IMR-90 (cell line): ENCODE results near the gene SLC25A38. TPM values are rescaled to one million over a fixed set of nuclear protein-coding genes. Genes with fewer than 3 reads are reported as not detected.

ENCODE experiments used
- ATAC-seq: fragments of 200-7000 bp; cut with Tn5 transposase; 2 replicates; pipeline ENCODE4 v1.9.1; 2020; ENCODE audit warnings: low read depth, mild to moderate bottlenecking, moderate library complexity
- BruUV-seq: library from RNA; stranded (reverse); fragments of 400-500 nt; replicated peaks from 2 replicates; lab custom pipeline; 2021; lab: Mats Ljungman, UMichigan
- CTCF ChIA-PET: fragments of 300-600 bp; formaldehyde crosslinking; extraction: SDS; loops from one replicate; lab custom pipeline; 2021; ENCODE audit warnings: antibody characterized with exemption; lab: Yijun Ruan, JAX
- POLR2A ChIA-PET: fragments of 300-600 bp; sonication (Branson Sonifier 250); formaldehyde crosslinking; loops from one replicate; lab custom pipeline; 2022; ENCODE audit warnings: antibody characterized with exemption; ENCODE audit not compliant: unreplicated experiment; lab: Charles Lee
- DNase-seq: peaks from one replicate; pipeline ENCODE4 v3.0.0; 2013
- H2AFZ ChIP-seq: replicated peaks from 2 replicates; pipeline ENCODE3; 2013; ENCODE audit warnings: low read length, mild to moderate bottlenecking; ENCODE audit not compliant: poor library complexity
- H2AK5ac ChIP-seq: 2 replicates; pipeline ENCODE4 v1.6.1; 2013; ENCODE audit warnings: low read depth, low read length, inconsistent platforms
- H2AK9ac ChIP-seq: replicated peaks from 2 replicates; pipeline ENCODE3; 2013; ENCODE audit warnings: mild to moderate bottlenecking, low read depth, low read length, moderate library complexity; ENCODE audit not compliant: poor library complexity
- H2BK120ac ChIP-seq: 2 replicates; pipeline ENCODE4 v1.6.1; 2013; ENCODE audit warnings: low read depth, low read length, inconsistent platforms
- H2BK15ac ChIP-seq: 3 replicates; pipeline ENCODE4 v1.6.1; 2013; ENCODE audit warnings: low read depth, low read length, inconsistent platforms
- H2BK20ac ChIP-seq: 2 replicates; pipeline ENCODE4 v1.6.1; 2013; ENCODE audit warnings: low read depth, mild to moderate bottlenecking, inconsistent platforms, low read length, moderate library complexity
- H2BK5ac ChIP-seq: 2 replicates; pipeline ENCODE4 v1.6.1; 2013; ENCODE audit warnings: mild to moderate bottlenecking, low read depth, low read length, inconsistent platforms; ENCODE audit not compliant: poor library complexity, severe bottlenecking
- H3K14ac ChIP-seq: replicated peaks from 2 replicates; pipeline ENCODE4 v1.6.1; 2013; ENCODE audit warnings: low read depth, low read length, inconsistent platforms
- H3K18ac ChIP-seq: 2 replicates; pipeline ENCODE4 v1.6.1; 2013; ENCODE audit warnings: low read depth, low read length, control low read depth
- H3K23ac ChIP-seq: 2 replicates; pipeline ENCODE4 v1.6.1; 2013; ENCODE audit warnings: low read depth, low read length, inconsistent platforms
- H3K27ac ChIP-seq: 2 replicates; pipeline ENCODE4 v1.5.1; 2013; ENCODE audit warnings: mild to moderate bottlenecking, control low read depth, low read length; ENCODE audit not compliant: insufficient read depth
- H3K27me3 ChIP-seq: 2 replicates; pipeline ENCODE4 v1.6.1; 2013; ENCODE audit warnings: low read length; ENCODE audit not compliant: control insufficient read depth, insufficient read depth
- H3K36me3 ChIP-seq: 2 replicates; pipeline ENCODE4 v1.6.1; 2013; ENCODE audit warnings: low read length, mixed read lengths; ENCODE audit not compliant: control insufficient read depth, insufficient read depth
- H3K4ac ChIP-seq: 2 replicates; pipeline ENCODE4 v1.6.1; 2013; ENCODE audit warnings: low read depth, low read length, inconsistent platforms
- H3K4me1 ChIP-seq: 2 replicates; pipeline ENCODE4 v1.6.1; 2013; ENCODE audit warnings: low read length, mixed read lengths; ENCODE audit not compliant: control insufficient read depth, insufficient read depth
- H3K4me2 ChIP-seq: 2 replicates; pipeline ENCODE4 v1.6.1; 2013; ENCODE audit warnings: low read depth, mild to moderate bottlenecking, control low read depth, low read length, moderate library complexity
- H3K4me3 ChIP-seq: 2 replicates; pipeline ENCODE4 v1.5.1; 2013; ENCODE audit warnings: low read depth, mild to moderate bottlenecking, control low read depth, low read length, moderate library complexity; ENCODE audit not compliant: insufficient read depth
- H3K56ac ChIP-seq: 2 replicates; pipeline ENCODE4 v1.6.1; 2013; ENCODE audit warnings: low read length, inconsistent platforms; ENCODE audit not compliant: insufficient read depth; ENCODE audit errors: extremely low read depth
- H3K79me1 ChIP-seq, 2 experiments: 2 replicates each; pipeline ENCODE4 v1.6.1; 2013; ENCODE audit warnings: low read length in 2 of 2, inconsistent platforms in 1 of 2, low read depth in 1 of 2
- H3K9ac ChIP-seq: 2 replicates; pipeline ENCODE4 v1.6.1; 2013; ENCODE audit warnings: low read depth, low read length, control low read depth
- H3K9me1 ChIP-seq: 2 replicates; pipeline ENCODE4 v1.6.1; 2013; ENCODE audit warnings: low read length, inconsistent platforms; ENCODE audit not compliant: insufficient read depth
- H3K9me3 ChIP-seq: 2 replicates; pipeline ENCODE4 v1.6.1; 2013; ENCODE audit warnings: low read length; ENCODE audit not compliant: control insufficient read depth, insufficient read depth
- H4K20me1 ChIP-seq: 2 replicates; pipeline ENCODE4 v1.6.1; 2013; ENCODE audit warnings: low read length, inconsistent platforms; ENCODE audit not compliant: insufficient read depth
- H4K5ac ChIP-seq: 2 replicates; pipeline ENCODE4 v1.6.1; 2013; ENCODE audit warnings: mild to moderate bottlenecking, low read depth, low read length, control low read depth
- H4K8ac ChIP-seq, 2 experiments: 2 replicates each; pipeline ENCODE4 v1.6.1; 2013; ENCODE audit warnings: low read depth in 2 of 2, low read length in 2 of 2, control low read depth in 1 of 2, inconsistent platforms in 1 of 2
- H4K91ac ChIP-seq: 2 replicates; pipeline ENCODE4 v1.6.1; 2013; ENCODE audit warnings: low read depth, low read length, inconsistent platforms; ENCODE audit not compliant: insufficient read depth
- BHLHE40 ChIP-seq: fragments of 150-350 bp; IDR thresholded peaks from 2 replicates; pipeline ENCODE4 v1.6.1; 2016; ENCODE audit warnings: mild to moderate bottlenecking, low read depth, low read length
- CEBPB ChIP-seq: IDR thresholded peaks from 2 replicates; pipeline ENCODE4 v1.6.1; 2012; ENCODE audit warnings: low read depth, low read length, improper control_type of control experiment
- CHD1 ChIP-seq: IDR thresholded peaks from 2 replicates; pipeline ENCODE4 v1.6.1; 2012; ENCODE audit warnings: low read depth, low read length, improper control_type of control experiment
- ELK1 ChIP-seq: fragments of 150-350 bp; IDR thresholded peaks from 2 replicates; pipeline ENCODE4 v1.6.1; 2016; ENCODE audit warnings: low read depth, mild to moderate bottlenecking, low read length, moderate library complexity, borderline replicate concordance
- FOS ChIP-seq: fragments of 150-350 bp; IDR thresholded peaks from 2 replicates; pipeline ENCODE4 v1.6.1; 2016; ENCODE audit warnings: low read depth, low read length
- MAFK ChIP-seq: IDR thresholded peaks from 2 replicates; pipeline ENCODE4 v1.6.1; 2012; ENCODE audit warnings: low read depth, low read length, improper control_type of control experiment
- MAZ ChIP-seq: IDR thresholded peaks from 2 replicates; pipeline ENCODE4 v1.6.1; 2012; ENCODE audit warnings: low read depth, mild to moderate bottlenecking, low read length, improper control_type of control experiment, moderate library complexity, borderline replicate concordance
- MXI1 ChIP-seq: IDR thresholded peaks from 2 replicates; pipeline ENCODE4 v1.6.1; 2012; ENCODE audit warnings: low read depth, mild to moderate bottlenecking, low read length, moderate library complexity, borderline replicate concordance
- NFE2L2 ChIP-seq: fragments of 150-350 bp; IDR thresholded peaks from 2 replicates; pipeline ENCODE4 v1.6.1; 2016; ENCODE audit warnings: low read depth, mild to moderate bottlenecking, low read length
- POLR2A ChIP-seq: IDR thresholded peaks from 2 replicates; pipeline ENCODE4 v1.6.1; 2012; ENCODE audit warnings: mild to moderate bottlenecking, low read depth, low read length
- RAD21 ChIP-seq: IDR thresholded peaks from 2 replicates; pipeline ENCODE4 v1.6.1; 2012; ENCODE audit warnings: low read length, improper control_type of control experiment
- RCOR1 ChIP-seq: IDR thresholded peaks from 2 replicates; pipeline ENCODE4 v1.6.1; 2012; ENCODE audit warnings: mild to moderate bottlenecking, low read length, improper control_type of control experiment; ENCODE audit not compliant: insufficient replicate concordance
- RFX5 ChIP-seq: IDR thresholded peaks from 2 replicates; pipeline ENCODE4 v1.8.0; 2012; ENCODE audit warnings: low read depth, mild to moderate bottlenecking, low read length, moderate library complexity
- SMC3 ChIP-seq: fragments of 150-350 bp; IDR thresholded peaks from 2 replicates; pipeline ENCODE4 v1.6.1; 2016; ENCODE audit warnings: low read depth, mild to moderate bottlenecking, antibody characterized with exemption, low read length, moderate library complexity
- USF2 ChIP-seq: fragments of 150-350 bp; IDR thresholded peaks from 2 replicates; pipeline ENCODE4 v1.6.1; 2017; ENCODE audit warnings: mild to moderate bottlenecking, antibody characterized with exemption, low read length, low read depth
- WGBS, 2 experiments: methylation state at CpG; one replicate each; pipeline versions ENCODE4 v1.1.5 to v1.1.7; 2013; ENCODE audit warnings: missing lambda C conversion rate in 2 of 2; ENCODE audit not compliant: insufficient read length in 1 of 2; ENCODE audit errors: extremely low coverage in 2 of 2; 5-methylcytosine and 5-hydroxymethylcytosine counted together
- dilution Hi-C: fragments of 300-500 bp; cut with HindIII; formaldehyde crosslinking; loops from one replicate; pipeline ENCODE4 v1.14.3; 2018; ENCODE audit warnings: low sequenced_read_pairs; ENCODE audit not compliant: unreplicated experiment
- in situ Hi-C: fragments of 300-500 bp; cut with MboI; formaldehyde crosslinking; loops from 3 replicates; pipeline ENCODE4 v1.14.3; 2019; ENCODE audit warnings: low sequenced_read_pairs, inconsistent platforms, mixed read lengths
- intact Hi-C: fragments of 100-400 bp; cut with micrococcal nuclease; formaldehyde crosslinking; loops from 2 replicates; pipeline ENCODE4 v1.10.0; 2022
- polyA plus RNA-seq, 3 experiments: library from polyadenylated mRNA; depleted of rRNA; stranded (reverse); fragments of >200 nt; gene quantifications; 2 replicates each; pipeline ENCODE4 v1.2.3, GENCODE V29; 2012; ENCODE audit warnings: low replicate concordance in 1 of 3
- total RNA-seq: library from RNA; depleted of rRNA; stranded (reverse); fragments of >200 nt; gene quantifications from 2 replicates; pipeline ENCODE4 v1.2.3, GENCODE V29; 2012
- TF ChIP-seq, protein P1 (sequence below): conservative IDR thresholded peaks from 2 replicates; pipeline ENCODE4 v1.5.1; 2012; ENCODE audit warnings: mild to moderate bottlenecking, low read depth, low read length, improper control_type of control experiment

Gene SLC25A38
- total and polyA plus RNA-seq, 2 of the 4 experiments (the other 2 are of a cell fraction): 17.4 to 22.6 TPM

DNA sequence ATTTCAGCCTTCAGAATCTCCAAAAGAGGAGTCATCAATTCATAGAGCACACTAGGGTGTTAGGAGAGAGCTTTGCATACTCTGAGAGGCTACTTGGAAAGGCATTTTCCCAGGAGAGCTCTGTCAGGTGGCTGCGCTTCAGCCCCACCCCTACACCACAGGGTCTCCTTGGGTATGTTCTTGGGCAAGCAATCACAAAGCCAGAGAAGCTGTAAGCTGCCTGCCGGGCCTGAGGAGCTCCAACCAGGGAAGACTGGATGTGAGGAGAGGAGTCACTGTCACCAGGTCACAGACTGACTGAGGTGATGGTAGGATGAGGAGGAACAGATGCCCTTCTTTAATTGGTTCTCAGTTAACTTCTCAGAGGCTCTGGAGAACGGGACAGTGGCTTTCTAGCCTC lies 13.5 kb downstream of the SLC25A38 start:
- dilution Hi-C loops (no loop called here), in situ Hi-C loops (no loop called here), intact Hi-C loops (no loop called here)
- H4K8ac ChIP-seq: no peak overlapping the region
- no peak overlapping the region for H4K91ac ChIP-seq
- no peak overlapping the region for H2AFZ ChIP-seq
- ChIA-PET CTCF (no interaction called here), POLR2A (no interaction called here)
- H3K9ac ChIP-seq: no peak overlapping the region
- no peak for TF ChIP-seq CEBPB
- TF ChIP-seq BHLHE40: no peak
- no peak for TF ChIP-seq MAFK
- TF ChIP-seq RAD21: no peak
- TF ChIP-seq SMC3: no peak
- TF ChIP-seq ELK1: no peak
- no peak for TF ChIP-seq RCOR1
- TF ChIP-seq, protein P1, sequence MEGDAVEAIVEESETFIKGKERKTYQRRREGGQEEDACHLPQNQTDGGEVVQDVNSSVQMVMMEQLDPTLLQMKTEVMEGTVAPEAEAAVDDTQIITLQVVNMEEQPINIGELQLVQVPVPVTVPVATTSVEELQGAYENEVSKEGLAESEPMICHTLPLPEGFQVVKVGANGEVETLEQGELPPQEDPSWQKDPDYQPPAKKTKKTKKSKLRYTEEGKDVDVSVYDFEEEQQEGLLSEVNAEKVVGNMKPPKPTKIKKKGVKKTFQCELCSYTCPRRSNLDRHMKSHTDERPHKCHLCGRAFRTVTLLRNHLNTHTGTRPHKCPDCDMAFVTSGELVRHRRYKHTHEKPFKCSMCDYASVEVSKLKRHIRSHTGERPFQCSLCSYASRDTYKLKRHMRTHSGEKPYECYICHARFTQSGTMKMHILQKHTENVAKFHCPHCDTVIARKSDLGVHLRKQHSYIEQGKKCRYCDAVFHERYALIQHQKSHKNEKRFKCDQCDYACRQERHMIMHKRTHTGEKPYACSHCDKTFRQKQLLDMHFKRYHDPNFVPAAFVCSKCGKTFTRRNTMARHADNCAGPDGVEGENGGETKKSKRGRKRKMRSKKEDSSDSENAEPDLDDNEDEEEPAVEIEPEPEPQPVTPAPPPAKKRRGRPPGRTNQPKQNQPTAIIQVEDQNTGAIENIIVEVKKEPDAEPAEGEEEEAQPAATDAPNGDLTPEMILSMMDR: no peak
- no peak for TF ChIP-seq POLR2A
- no peak for TF ChIP-seq MXI1
- no peak for TF ChIP-seq NFE2L2
- TF ChIP-seq USF2: no peak
- TF ChIP-seq CHD1: no peak
- no peak for TF ChIP-seq FOS
- TF ChIP-seq MAZ: no peak
- no peak for TF ChIP-seq RFX5
- no peak overlapping the region for H2BK20ac ChIP-seq
- peaks cover 0 to 1% of the 10 kb centered on the region in 2 experiments; a peak in 1 of 4 replicates for H3K79me1 ChIP-seq
- no peaks in the 10 kb centered on the region for H3K9me3 ChIP-seq
- 100% methylated on average over 1 of the region's 3 CpGs; no CpG with 5 or more reads in 1 of the 2 experiments for WGBS, 2 experiments
- H2AK5ac ChIP-seq: no peak overlapping the region
- no peak overlapping the region for H3K4ac ChIP-seq
- H3K27ac ChIP-seq: no peak overlapping the region
- no peak overlapping the region for H3K56ac ChIP-seq
- no peak overlapping the region for H2AK9ac ChIP-seq
- DNase-seq: no peak
- H3K23ac ChIP-seq: no peak overlapping the region
- no peak overlapping the region for H3K14ac ChIP-seq
- no peaks in the 10 kb centered on the region for H3K4me1 ChIP-seq
- H4K20me1 ChIP-seq: no peaks in the 10 kb centered on the region
- ATAC-seq: no peak
- no peak overlapping the region for H2BK120ac ChIP-seq
- no peaks in the 10 kb centered on the region for H3K27me3 ChIP-seq
- H3K18ac ChIP-seq: no peak overlapping the region
- no peak overlapping the region for H3K4me3 ChIP-seq
- BruUV-seq: no TSS peak
- no peaks in the 10 kb centered on the region for H3K9me1 ChIP-seq
- peaks cover 26% of the 10 kb centered on the region for H3K36me3 ChIP-seq
- no peak overlapping the region for H2BK5ac ChIP-seq
- H2BK15ac ChIP-seq: no peak overlapping the region
- H3K4me2 ChIP-seq: no peak overlapping the region
- H4K5ac ChIP-seq: no peak overlapping the region
